IPS-18a (cell line): ENCODE measurements around the gene SGMS1.

Experiments
- H3K27ac ChIP-seq: one replicate; pipeline ENCODE4 v1.5.1; 2013; ENCODE audit warnings: low read length
- H3K27me3 ChIP-seq: one replicate; pipeline ENCODE4 v1.6.1; 2013; ENCODE audit warnings: mild to moderate bottlenecking, low read length; ENCODE audit not compliant: control insufficient read depth, insufficient read depth
- H3K36me3 ChIP-seq: one replicate; pipeline ENCODE4 v1.6.1; 2013; ENCODE audit warnings: low read depth, low read length; ENCODE audit not compliant: control insufficient read depth
- H3K4me1 ChIP-seq: one replicate; pipeline ENCODE4 v1.6.1; 2013; ENCODE audit warnings: low read depth, low read length; ENCODE audit not compliant: control insufficient read depth
- H3K4me3 ChIP-seq: one replicate; pipeline ENCODE4 v1.5.1; 2013; ENCODE audit warnings: low read length
- H3K9ac ChIP-seq: one replicate; pipeline ENCODE4 v1.6.1; 2013; ENCODE audit warnings: mild to moderate bottlenecking, low read length, moderate library complexity
- H3K9me3 ChIP-seq: one replicate; pipeline ENCODE4 v1.6.1; 2013; ENCODE audit warnings: low read depth, low read length; ENCODE audit not compliant: control insufficient read depth

The SGMS1 gene

GRCh38 chr10:50417886-50418830 is 205.6 kb downstream of the SGMS1 start:
- Histone ChIP-seq H3K9ac (peak overlapping the region; percentile 61), H3K4me3 (peak overlapping the region; percentile 91), H3K27ac (no peak overlapping the region), H3K36me3 (no peaks in the 10 kb centered on the region), H3K9me3 (no peaks in the 10 kb centered on the region), H3K27me3 (peaks cover 16% of the 10 kb centered on the region), H3K4me1 (peaks cover 20% of the 10 kb centered on the region)

DNA sequence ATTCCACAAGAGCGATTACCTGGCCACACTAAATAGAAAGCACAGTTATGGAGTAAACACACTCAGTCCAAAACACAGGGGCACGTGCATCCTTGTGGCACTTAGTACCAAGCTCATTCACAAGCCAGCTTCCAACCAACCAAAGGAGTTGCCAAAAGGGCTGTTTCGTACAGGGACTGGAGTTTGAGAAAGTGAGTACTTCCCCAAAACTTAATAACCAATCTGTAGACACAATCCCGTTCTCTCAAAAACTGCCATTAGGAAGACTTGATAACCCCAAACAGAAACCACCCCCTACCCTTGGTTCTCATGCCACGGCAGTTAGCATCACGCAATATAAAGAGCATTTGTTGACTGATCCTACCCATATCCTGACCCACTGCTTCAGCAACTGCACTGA is 206.3 kb downstream of the SGMS1 start:
- peaks cover 20% of the 10 kb centered on the region for H3K4me1 ChIP-seq

GRCh38 chr10:50416881-50417280 is 206.9 kb downstream of the SGMS1 start:
- H3K27me3 ChIP-seq = peaks cover 16% of the 10 kb centered on the region
- H3K4me1 ChIP-seq = peaks cover 20% of the 10 kb centered on the region
- no peak overlapping the region for H3K9ac ChIP-seq
- H3K27ac ChIP-seq = no peak overlapping the region
- no peaks in the 10 kb centered on the region for H3K36me3 ChIP-seq
- H3K4me3 ChIP-seq = no peak overlapping the region
- no peaks in the 10 kb centered on the region for H3K9me3 ChIP-seq

More for the DNA sequence above, 206.3 kb downstream of the SGMS1 start:
- H3K9ac ChIP-seq = peak overlapping the region; percentile 61
- no peak overlapping the region for H3K27ac ChIP-seq
- peak overlapping the region; percentile 91 for H3K4me3 ChIP-seq
- H3K36me3 ChIP-seq = no peaks in the 10 kb centered on the region
- H3K9me3 ChIP-seq = no peaks in the 10 kb centered on the region
- peaks cover 16% of the 10 kb centered on the region for H3K27me3 ChIP-seq

DNA sequence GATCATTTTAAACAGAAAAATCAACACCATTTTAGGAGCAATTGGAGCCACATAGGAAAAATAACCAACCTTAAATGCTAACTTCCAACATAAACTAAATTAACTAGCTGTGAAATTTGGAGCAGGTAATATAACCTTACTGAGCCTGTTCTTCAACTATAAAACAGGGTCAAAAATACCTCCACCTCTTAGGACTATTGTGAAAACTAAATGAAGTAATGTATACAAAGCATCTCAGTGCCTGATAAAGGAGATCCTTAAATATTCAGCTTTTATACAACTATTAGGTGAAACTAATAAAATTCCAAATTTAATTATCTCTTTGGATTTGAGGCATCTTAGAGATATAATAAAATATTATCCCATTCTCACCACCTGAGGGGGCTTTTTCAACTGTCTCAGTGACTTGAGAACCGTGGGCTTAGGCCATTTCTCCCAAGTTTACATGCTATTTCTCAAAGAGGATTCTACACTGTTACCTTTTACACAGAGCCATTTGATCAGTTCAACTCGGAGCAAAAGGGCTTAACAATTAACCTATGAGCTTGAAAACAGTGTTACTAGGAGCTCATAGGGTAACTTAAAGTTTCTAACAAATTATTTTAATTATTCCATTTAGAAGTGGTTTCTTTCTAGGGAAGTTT is 207.5 kb downstream of the SGMS1 start:
- H3K9me3 ChIP-seq = no peaks in the 10 kb centered on the region
- H3K36me3 ChIP-seq = no peaks in the 10 kb centered on the region
- peaks cover 16% of the 10 kb centered on the region for H3K27me3 ChIP-seq
- H3K4me1 ChIP-seq = peaks cover 15% of the 10 kb centered on the region
- no peak overlapping the region for H3K27ac ChIP-seq
- no peak overlapping the region for H3K9ac ChIP-seq
- no peak overlapping the region for H3K4me3 ChIP-seq

- peaks cover 20% of the 10 kb centered on the region for H3K4me1 ChIP-seq
These were observed 208.5 kb downstream of the SGMS1 start for GRCh38 chr10:50415292-50415691.

GRCh38 chr10:50410066-50410811 is 213.5 kb downstream of the SGMS1 start:
- H3K9ac ChIP-seq = no peak overlapping the region
- H3K27ac ChIP-seq = no peak overlapping the region
- H3K4me3 ChIP-seq = no peak overlapping the region
- H3K27me3 ChIP-seq = no peaks in the 10 kb centered on the region
- H3K9me3 ChIP-seq = no peaks in the 10 kb centered on the region
- H3K4me1 ChIP-seq = peaks cover 27% of the 10 kb centered on the region
- no peaks in the 10 kb centered on the region for H3K36me3 ChIP-seq

More at GRCh38 chr10:50415292-50415691, 208.5 kb downstream of the SGMS1 start:
- no peaks in the 10 kb centered on the region for H3K36me3 ChIP-seq
- peaks cover 16% of the 10 kb centered on the region for H3K27me3 ChIP-seq
- H3K27ac ChIP-seq = no peak overlapping the region
- H3K9me3 ChIP-seq = no peaks in the 10 kb centered on the region
- H3K4me3 ChIP-seq = no peak overlapping the region
- H3K9ac ChIP-seq = no peak overlapping the region

DNA sequence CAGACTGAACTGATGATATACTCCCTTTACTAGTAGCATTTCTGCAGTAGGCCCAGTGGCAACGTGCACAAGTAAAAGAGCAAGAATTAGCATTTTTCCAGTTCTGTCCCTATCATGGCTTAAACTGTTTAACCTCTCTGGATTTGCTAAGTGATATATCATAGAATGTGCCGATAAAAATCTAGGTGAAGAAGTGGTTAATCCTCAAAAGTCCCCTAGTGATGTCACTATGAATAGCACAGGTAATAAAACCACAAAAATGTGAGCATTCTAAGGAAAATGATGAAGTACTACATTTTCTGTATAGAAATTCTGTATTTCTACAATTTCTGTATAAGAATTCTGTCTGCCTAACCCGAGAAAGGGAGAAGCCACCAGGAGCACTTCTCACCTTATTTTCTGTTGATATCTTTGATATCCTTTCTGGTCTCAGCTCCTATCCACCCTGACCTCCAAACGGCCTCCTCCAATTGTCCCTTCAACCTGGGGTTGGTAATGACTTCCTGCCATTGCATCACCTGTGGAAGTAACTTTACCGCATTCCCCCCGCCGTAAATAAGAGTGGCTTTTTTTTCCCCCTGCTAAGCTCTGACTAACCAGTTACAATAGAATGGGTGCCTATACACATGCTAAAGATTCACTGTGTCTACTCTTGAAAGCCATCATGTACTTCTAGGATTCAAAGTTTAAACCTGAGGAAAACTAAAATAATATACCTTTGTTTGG is 216.5 kb downstream of the SGMS1 start:
- H3K27me3 ChIP-seq = no peaks in the 10 kb centered on the region
- H3K9ac ChIP-seq = peak overlapping the region; percentile 35
- H3K4me3 ChIP-seq = no peak overlapping the region
- H3K27ac ChIP-seq = peak overlapping the region; percentile 19
- H3K36me3 ChIP-seq = no peaks in the 10 kb centered on the region
- no peaks in the 10 kb centered on the region for H3K9me3 ChIP-seq
- H3K4me1 ChIP-seq = peaks cover 27% of the 10 kb centered on the region

- H3K4me1 ChIP-seq = peaks cover 27% of the 10 kb centered on the region
- no peak overlapping the region for H3K9ac ChIP-seq
- no peak overlapping the region for H3K4me3 ChIP-seq
- H3K27ac ChIP-seq = no peak overlapping the region
- H3K36me3 ChIP-seq = no peaks in the 10 kb centered on the region
- no peaks in the 10 kb centered on the region for H3K9me3 ChIP-seq
- no peaks in the 10 kb centered on the region for H3K27me3 ChIP-seq
These were observed 217.2 kb downstream of the SGMS1 start for GRCh38 chr10:50406457-50407070.

DNA sequence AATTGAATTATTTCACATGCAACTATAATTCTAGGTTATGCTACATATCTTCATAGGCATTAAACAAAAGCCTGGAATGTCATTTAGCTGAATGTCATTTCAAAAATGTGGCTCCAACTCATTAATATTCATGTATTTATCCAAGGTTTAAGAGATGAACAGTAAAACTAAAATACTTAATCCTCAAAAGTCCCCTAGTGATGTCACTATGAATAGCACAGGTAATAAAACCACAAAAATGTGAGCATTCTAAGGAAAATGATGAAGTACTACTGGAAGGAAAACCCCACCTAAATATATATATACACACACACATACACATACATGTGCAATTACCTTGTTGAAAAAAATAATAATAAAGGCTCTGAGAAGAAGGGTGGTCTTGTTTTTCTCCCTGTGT is 218.0 kb downstream of the SGMS1 start:
- H3K27ac ChIP-seq = no peak overlapping the region

GRCh38 chr10:50404021-50404773 is 219.6 kb downstream of the SGMS1 start:
- H3K27ac ChIP-seq = no peak overlapping the region
- H3K9me3 ChIP-seq = no peaks in the 10 kb centered on the region
- H3K36me3 ChIP-seq = no peaks in the 10 kb centered on the region
- peaks cover 15% of the 10 kb centered on the region for H3K4me1 ChIP-seq
- H3K9ac ChIP-seq = no peak overlapping the region
- no peaks in the 10 kb centered on the region for H3K27me3 ChIP-seq
- H3K4me3 ChIP-seq = no peak overlapping the region

More for the DNA sequence above, 218.0 kb downstream of the SGMS1 start:
- no peak overlapping the region for H3K9ac ChIP-seq
- no peaks in the 10 kb centered on the region for H3K27me3 ChIP-seq
- H3K4me3 ChIP-seq = no peak overlapping the region
- peaks cover 25% of the 10 kb centered on the region for H3K4me1 ChIP-seq
- H3K9me3 ChIP-seq = no peaks in the 10 kb centered on the region
- H3K36me3 ChIP-seq = no peaks in the 10 kb centered on the region
